A673 (cell line): ENCODE data around the gene SPATA13. TPM values are rescaled to one million over a fixed set of nuclear protein-coding genes. Genes with fewer than 3 reads are reported as not detected.

Experiments used
- BruUV-seq: library from RNA; stranded (reverse); fragments of 400-500 nt; replicated peaks from 2 replicates; lab custom pipeline; 2021; lab: Mats Ljungman, UMichigan
- CTCF ChIA-PET: fragments of 300-600 bp; sonication (Branson Sonifier 250); formaldehyde crosslinking; loops from one replicate; lab custom pipeline; 2022; ENCODE audit warnings: antibody characterized with exemption; lab: Charles Lee
- POLR2A ChIA-PET: fragments of 300-600 bp; sonication (Branson Sonifier 250); formaldehyde crosslinking; loops from one replicate; lab custom pipeline; 2022; ENCODE audit warnings: antibody characterized with exemption; ENCODE audit not compliant: low non-redundant PET; lab: Charles Lee
- DNase-seq: peaks from one replicate; pipeline ENCODE4 v3.0.0-alpha.2; 2015; ENCODE audit warnings: low spot score
- H3K27ac ChIP-seq: fragments of 200-600 bp; sonication (generic); 2 replicates; pipeline ENCODE4 v1.5.1; 2016; ENCODE audit warnings: mixed run types, low read depth, mild to moderate bottlenecking, mixed read lengths, antibody characterized with exemption, low read length; ENCODE audit not compliant: poor library complexity, severe bottlenecking
- H3K27me3 ChIP-seq: fragments of 200-600 bp; sonication (generic); replicated peaks from 2 replicates; pipeline ENCODE4 v1.6.1; 2017; ENCODE audit warnings: mixed run types, low read depth, mild to moderate bottlenecking, mixed read lengths, antibody characterized with exemption, low read length; ENCODE audit not compliant: insufficient read depth, poor library complexity
- H3K36me3 ChIP-seq: fragments of 200-600 bp; sonication (generic); 2 replicates; pipeline ENCODE4 v1.6.1; 2016; ENCODE audit warnings: mixed run types, mild to moderate bottlenecking, mixed read lengths, antibody characterized with exemption, low read length; ENCODE audit not compliant: insufficient read depth, poor library complexity, severe bottlenecking
- H3K4me1 ChIP-seq: fragments of 200-600 bp; sonication (generic); 2 replicates; pipeline ENCODE4 v1.6.1; 2017; ENCODE audit warnings: mixed run types, mild to moderate bottlenecking, mixed read lengths, antibody characterized with exemption, low read length; ENCODE audit not compliant: insufficient read depth, poor library complexity, severe bottlenecking
- H3K4me3 ChIP-seq: fragments of 200-600 bp; sonication (generic); 2 replicates; pipeline ENCODE4 v1.5.1; 2016; ENCODE audit warnings: low read depth, mixed run types, mild to moderate bottlenecking, mixed read lengths, low read length; ENCODE audit not compliant: poor library complexity, severe bottlenecking
- H3K9me3 ChIP-seq: fragments of 200-600 bp; sonication (generic); 2 replicates; pipeline ENCODE4 v1.6.1; 2016; ENCODE audit warnings: mixed run types, low read depth, mild to moderate bottlenecking, mixed read lengths, antibody characterized with exemption, low read length; ENCODE audit not compliant: poor library complexity, severe bottlenecking
- EZH2 ChIP-seq: fragments of 200-600 bp; sonication (generic); IDR thresholded peaks from 2 replicates; pipeline ENCODE4 v1.6.1; 2017; ENCODE audit warnings: borderline replicate concordance, low read depth, mild to moderate bottlenecking, mixed read lengths, antibody characterized with exemption, low read length; ENCODE audit not compliant: poor library complexity, severe bottlenecking
- intact Hi-C: fragments of 100-400 bp; cut with micrococcal nuclease; formaldehyde crosslinking; loops from one replicate; pipeline ENCODE4 v1.10.0; 2022; ENCODE audit not compliant: unreplicated experiment
- total RNA-seq: library from RNA; stranded (reverse); gene quantifications from 2 replicates; pipeline ENCODE4 v1.2.3, GENCODE V29; 2021
- TF ChIP-seq, protein P1 (sequence below): fragments of 300-800, 200-600 bp; sonication (generic); conservative IDR thresholded peaks from 2 replicates; pipeline ENCODE4 v1.5.1; 2017; ENCODE audit warnings: low read depth, mild to moderate bottlenecking, antibody characterized with exemption, low read length, moderate library complexity, mixed read lengths

The SPATA13 gene
- total RNA-seq, 1 experiment from 2014 or later: 58.2 TPM

DNA sequence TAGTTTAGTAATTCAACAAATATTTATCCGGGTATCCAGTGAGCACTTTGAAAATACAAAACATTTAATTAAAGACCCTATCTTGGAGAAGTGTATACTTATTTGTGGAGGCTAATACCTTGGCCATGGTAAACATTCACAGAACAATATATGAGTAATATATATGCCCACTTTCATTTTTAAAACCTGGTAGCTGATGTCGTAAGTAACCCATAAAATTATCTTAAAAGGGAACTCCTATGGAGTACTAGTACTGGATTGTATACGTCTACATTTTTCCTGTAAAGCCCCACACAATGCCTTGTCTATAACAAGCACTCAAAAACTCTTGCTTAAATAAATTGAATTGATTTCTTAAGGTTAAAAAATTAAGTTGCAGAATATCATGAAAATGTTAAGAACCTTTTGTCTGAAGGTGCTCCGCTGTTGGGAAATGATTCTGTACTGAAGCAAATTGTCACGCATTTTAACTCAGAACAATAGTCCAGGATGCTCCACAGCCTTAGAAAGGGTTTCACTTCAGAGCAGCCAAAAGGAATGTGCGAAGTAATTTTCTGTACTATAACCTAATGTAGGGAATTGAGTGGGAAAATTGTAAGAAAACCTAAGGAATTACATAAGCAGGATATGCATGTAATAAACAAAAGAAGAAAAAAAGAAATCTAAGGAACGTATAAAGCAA, 90.0 kb downstream of the SPATA13 start:
- Histone ChIP-seq H3K27ac (no peak overlapping the region), H3K27me3 (no peaks in the 10 kb centered on the region), H3K4me3 (no peak overlapping the region), H3K4me1 (peaks cover 4% of the 10 kb centered on the region), H3K36me3 (no peaks in the 10 kb centered on the region), H3K9me3 (no peaks in the 10 kb centered on the region)
- BruUV-seq: no TSS peak
- ChIA-PET CTCF (no interaction called here), POLR2A (no interaction called here)
- TF ChIP-seq EZH2: no peak
- TF ChIP-seq, protein P1, sequence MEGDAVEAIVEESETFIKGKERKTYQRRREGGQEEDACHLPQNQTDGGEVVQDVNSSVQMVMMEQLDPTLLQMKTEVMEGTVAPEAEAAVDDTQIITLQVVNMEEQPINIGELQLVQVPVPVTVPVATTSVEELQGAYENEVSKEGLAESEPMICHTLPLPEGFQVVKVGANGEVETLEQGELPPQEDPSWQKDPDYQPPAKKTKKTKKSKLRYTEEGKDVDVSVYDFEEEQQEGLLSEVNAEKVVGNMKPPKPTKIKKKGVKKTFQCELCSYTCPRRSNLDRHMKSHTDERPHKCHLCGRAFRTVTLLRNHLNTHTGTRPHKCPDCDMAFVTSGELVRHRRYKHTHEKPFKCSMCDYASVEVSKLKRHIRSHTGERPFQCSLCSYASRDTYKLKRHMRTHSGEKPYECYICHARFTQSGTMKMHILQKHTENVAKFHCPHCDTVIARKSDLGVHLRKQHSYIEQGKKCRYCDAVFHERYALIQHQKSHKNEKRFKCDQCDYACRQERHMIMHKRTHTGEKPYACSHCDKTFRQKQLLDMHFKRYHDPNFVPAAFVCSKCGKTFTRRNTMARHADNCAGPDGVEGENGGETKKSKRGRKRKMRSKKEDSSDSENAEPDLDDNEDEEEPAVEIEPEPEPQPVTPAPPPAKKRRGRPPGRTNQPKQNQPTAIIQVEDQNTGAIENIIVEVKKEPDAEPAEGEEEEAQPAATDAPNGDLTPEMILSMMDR: no peak
- intact Hi-C loops: no loop called here
- no peak for DNase-seq

DNA sequence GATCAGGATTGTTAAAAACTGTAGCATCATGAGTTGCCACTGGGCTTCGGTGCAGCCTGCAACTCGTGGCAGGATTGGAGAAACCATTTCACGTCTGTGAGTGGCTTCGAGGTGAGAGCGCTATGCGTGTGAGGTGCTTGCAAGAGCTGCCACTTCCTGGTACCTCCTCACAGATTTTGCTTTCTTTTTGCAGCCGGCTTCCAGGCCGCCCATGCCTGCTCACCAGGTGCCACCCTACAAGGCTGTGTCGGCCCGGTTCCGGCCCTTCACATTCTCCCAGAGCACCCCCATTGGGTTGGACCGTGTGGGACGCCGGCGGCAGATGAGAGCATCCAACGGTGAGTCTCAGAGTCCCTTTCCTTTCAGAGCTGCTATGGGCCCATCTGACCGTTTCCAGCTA, 91.0 kb downstream of the SPATA13 start:
- ChIA-PET CTCF (no interaction called here), POLR2A (no interaction called here)
- BruUV-seq: no TSS peak
- TF ChIP-seq EZH2: no peak
- TF ChIP-seq, protein P1: no peak
- no peaks in the 10 kb centered on the region for H3K9me3 ChIP-seq
- H3K27ac ChIP-seq: no peak overlapping the region
- H3K27me3 ChIP-seq: no peaks in the 10 kb centered on the region
- H3K36me3 ChIP-seq: no peaks in the 10 kb centered on the region
- DNase-seq: no peak
- H3K4me3 ChIP-seq: no peak overlapping the region
- H3K4me1 ChIP-seq: peaks cover 4% of the 10 kb centered on the region
- intact Hi-C loops: no loop called here

DNA sequence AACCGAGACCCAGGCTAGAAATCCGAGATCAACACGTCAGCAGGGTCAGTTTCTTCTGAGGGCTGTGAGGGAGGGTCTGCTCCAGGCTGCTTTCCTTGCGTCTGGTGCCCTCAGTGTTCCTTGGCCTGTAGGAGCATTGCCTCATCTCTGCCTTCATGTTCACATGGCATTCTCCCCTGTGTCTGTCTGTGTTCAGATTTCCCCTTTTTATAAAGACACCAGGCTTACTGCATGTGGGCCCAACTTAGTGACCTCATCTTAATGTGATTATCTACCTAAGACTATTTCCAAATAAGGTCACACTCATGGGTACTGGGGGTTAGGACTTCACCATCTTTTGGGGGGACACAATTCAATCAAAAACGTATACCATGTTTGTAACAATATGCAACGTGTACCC, 91.6 kb downstream of the SPATA13 start:
- Histone ChIP-seq H3K9me3 (no peaks in the 10 kb centered on the region), H3K36me3 (no peaks in the 10 kb centered on the region), H3K27ac (no peak overlapping the region), H3K27me3 (no peaks in the 10 kb centered on the region), H3K4me1 (peaks cover 4% of the 10 kb centered on the region), H3K4me3 (no peak overlapping the region)
- CTCF ChIA-PET: no interaction called here
- TF ChIP-seq, protein P1: no peak
- TF ChIP-seq EZH2: no peak
- DNase-seq: no peak
- intact Hi-C loops: no loop called here
- POLR2A ChIA-PET: no interaction called here
- BruUV-seq: no TSS peak
